ENCODE results near the gene ARHGEF4. TPM values are rescaled to one million over a fixed set of nuclear protein-coding genes. Genes with fewer than 3 reads are reported as not detected.
"Not testable (repeated sequence)": the region's sequence is repeated elsewhere in the genome, so short reads cannot be mapped to it uniquely, and the experiment has no call there.

Gene ARHGEF4
- total and polyA plus RNA-seq, 3 experiments from 2014 or later, result 0.51 to 5.3 (median 1.2) TPM

DNA sequence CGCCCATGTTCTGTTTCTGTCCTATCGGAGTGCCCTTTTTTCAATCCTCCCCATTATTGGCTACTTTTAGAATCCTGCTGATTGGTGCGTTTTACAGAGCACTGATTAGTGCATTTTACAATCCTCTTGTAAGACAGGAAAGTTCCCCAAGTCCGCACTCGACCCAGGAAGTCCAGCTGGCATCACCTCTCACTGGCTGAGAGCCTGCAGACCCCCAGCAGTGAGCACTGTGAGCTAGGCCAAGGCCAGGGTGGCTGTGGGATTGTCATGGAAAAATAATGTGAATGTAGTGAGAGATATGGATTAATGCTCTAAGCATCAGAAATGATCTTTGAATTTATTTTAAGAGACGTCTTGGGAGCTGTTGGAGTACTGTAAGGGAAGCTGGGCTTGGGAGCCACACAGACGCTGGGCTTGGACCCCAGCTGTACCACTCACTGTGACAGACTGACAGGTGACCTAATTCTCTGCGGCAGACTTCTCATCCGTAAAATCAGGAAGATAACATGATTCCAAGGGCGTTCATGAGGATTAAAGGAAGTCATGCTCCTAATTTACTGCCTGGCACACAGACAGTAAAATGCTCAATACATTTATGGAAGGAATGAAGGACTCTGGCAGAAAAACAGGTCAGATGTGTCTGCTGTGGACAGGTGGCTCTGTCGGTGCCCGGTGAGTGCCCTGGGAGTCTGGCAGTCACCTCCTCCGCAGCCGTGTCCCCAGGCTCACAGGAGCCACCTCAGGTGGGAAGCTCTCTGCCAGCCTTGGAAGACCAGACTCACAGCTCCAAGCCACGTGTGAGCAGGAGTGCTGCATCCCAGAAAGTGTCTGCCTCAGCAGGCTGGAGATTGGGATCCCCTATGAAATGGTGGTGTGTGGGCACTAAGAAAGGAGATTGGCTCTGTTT lies 151.1 kb downstream of the ARHGEF4 start:
- Histone ChIP-seq H3K27ac (ENCODE audit: low read depth, low read length) (no peak overlapping the region), H3K27me3 (ENCODE audit: insufficient read depth, low read length, poor library complexity, severe bottlenecking) (no peaks in the 10 kb centered on the region), H3K9me3 (ENCODE audit: low read length) (no peaks in the 10 kb centered on the region), H3K4me3 (ENCODE audit: low read length) (no peak overlapping the region), H3K4me1 (ENCODE audit: insufficient read depth, low read length) (no peaks in the 10 kb centered on the region), H3K36me3 (ENCODE audit: insufficient read depth, low read length) (no peaks in the 10 kb centered on the region)
- Mint-ChIP-seq H3K9me3 (no peaks in the 10 kb centered on the region), H3K4me3 (no peak overlapping the region), H3K4me1 (peaks cover 8 to 10% (median 10%) of the 10 kb centered on the region in 3 donors), H3K27me3 (no peaks in the 10 kb centered on the region), H3K36me3 (no peaks in the 10 kb centered on the region), H3K27ac (peak overlapping the region in 1 of 8 donors; percentile 17)
- no peak for DNase-seq
- POLR2A ChIA-PET, result no interaction called here
- CTCF ChIA-PET, result no interaction called here

DNA sequence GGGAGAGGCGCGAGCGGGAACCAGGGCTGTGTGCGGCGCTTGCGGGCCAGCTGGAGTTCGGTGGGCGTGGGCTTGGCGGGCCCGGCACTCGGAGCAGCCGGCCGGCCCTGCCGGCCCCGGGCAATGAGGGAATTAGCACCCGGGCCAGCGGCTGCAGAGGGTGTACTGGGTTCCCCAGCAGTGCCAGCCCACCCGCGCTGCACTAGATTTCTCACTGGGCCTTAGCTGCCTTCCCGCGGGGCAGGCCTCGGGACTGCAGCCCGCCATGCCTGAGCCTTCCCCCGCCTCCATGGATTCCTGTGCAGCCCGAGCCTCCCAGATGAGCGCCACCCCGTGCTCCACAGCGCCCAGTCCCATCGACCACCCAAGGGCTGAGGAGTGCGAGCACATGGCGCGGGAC lies 154.7 kb downstream of the ARHGEF4 start:
- H3K27ac ChIP-seq (ENCODE audit: low read depth, low read length); H3K4me3 ChIP-seq (ENCODE audit: low read length); H3K36me3 ChIP-seq (ENCODE audit: insufficient read depth, low read length); DNase-seq; H3K27ac Mint-ChIP-seq; POLR2A ChIA-PET; H3K4me1 ChIP-seq (ENCODE audit: insufficient read depth, low read length); H3K27me3 Mint-ChIP-seq; H3K9me3 Mint-ChIP-seq; CTCF ChIA-PET; H3K27me3 ChIP-seq (ENCODE audit: insufficient read depth, low read length, poor library complexity, severe bottlenecking); H3K4me3 Mint-ChIP-seq; H3K36me3 Mint-ChIP-seq; H3K4me1 Mint-ChIP-seq; H3K9me3 ChIP-seq (ENCODE audit: low read length): not testable (repeated sequence)

DNA sequence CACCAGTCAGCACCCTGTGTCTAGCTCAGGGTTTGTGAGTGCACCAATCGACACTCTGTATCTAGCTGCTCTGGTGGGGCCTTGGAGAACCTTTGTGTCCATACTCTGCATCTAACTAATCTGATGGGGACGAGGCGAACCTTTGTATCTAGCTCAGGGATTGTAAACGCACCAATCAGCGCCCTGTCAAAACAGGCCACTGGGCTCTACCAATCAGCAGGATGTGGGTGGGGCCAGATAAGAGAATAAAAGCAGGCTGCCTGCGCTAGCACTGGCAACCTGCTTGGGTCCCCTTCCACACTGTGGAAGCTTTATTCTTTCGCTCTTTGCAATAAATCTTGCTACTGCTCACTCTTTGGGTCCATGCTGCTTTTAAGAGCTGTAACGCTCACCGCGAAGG lies 155.3 kb downstream of the ARHGEF4 start:
- DNase-seq; H3K9me3 Mint-ChIP-seq; H3K36me3 ChIP-seq (ENCODE audit: insufficient read depth, low read length); POLR2A ChIA-PET; H3K27ac Mint-ChIP-seq; H3K4me3 ChIP-seq (ENCODE audit: low read length); H3K36me3 Mint-ChIP-seq; H3K4me1 ChIP-seq (ENCODE audit: insufficient read depth, low read length); H3K27me3 ChIP-seq (ENCODE audit: insufficient read depth, low read length, poor library complexity, severe bottlenecking); H3K9me3 ChIP-seq (ENCODE audit: low read length); H3K4me1 Mint-ChIP-seq; CTCF ChIA-PET; H3K27ac ChIP-seq (ENCODE audit: low read depth, low read length); H3K27me3 Mint-ChIP-seq; H3K4me3 Mint-ChIP-seq: not testable (repeated sequence)

DNA sequence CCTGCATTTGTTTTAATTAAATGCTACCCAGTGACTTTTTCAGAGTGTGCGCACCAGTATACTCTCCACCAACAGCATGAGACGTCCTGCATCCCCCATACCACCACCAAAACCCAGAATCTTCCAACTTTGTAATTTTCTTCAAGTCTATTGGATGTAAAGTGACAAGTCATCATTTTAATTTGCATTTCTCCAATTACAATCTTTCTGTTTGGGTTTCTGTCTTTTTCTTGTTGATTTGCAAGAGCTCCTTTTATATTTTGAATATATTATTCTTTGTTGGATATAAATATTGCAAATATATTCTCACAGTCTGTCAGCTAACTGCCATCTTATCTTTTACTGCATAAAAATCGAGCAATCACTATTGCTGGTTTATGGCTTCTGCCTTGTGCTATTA lies 160.0 kb downstream of the ARHGEF4 start:
- H3K4me3 ChIP-seq (ENCODE audit: low read length), result no peak overlapping the region
- Mint-ChIP-seq H3K9me3 (no peaks in the 10 kb centered on the region), H3K36me3 (no peaks in the 10 kb centered on the region), H3K4me3 (no peak overlapping the region), H3K27ac (no peak overlapping the region), H3K27me3 (peaks cover 1 to 12% of the 10 kb centered on the region in 2 donors), H3K4me1 (no peaks in the 10 kb centered on the region)
- ChIA-PET POLR2A (no interaction called here), CTCF (no interaction called here)
- H3K9me3 ChIP-seq (ENCODE audit: low read length), result no peaks in the 10 kb centered on the region
- no peak overlapping the region for H3K27ac ChIP-seq (ENCODE audit: low read depth, low read length)
- no peaks in the 10 kb centered on the region for H3K36me3 ChIP-seq (ENCODE audit: insufficient read depth, low read length)
- no peaks in the 10 kb centered on the region for H3K4me1 ChIP-seq (ENCODE audit: insufficient read depth, low read length)
- H3K27me3 ChIP-seq (ENCODE audit: insufficient read depth, low read length, poor library complexity, severe bottlenecking), result no peaks in the 10 kb centered on the region
- no peak for DNase-seq

GRCh38 chr2:130997198-130997597 lies 160.5 kb downstream of the ARHGEF4 start:
- Histone ChIP-seq H3K27me3 (ENCODE audit: insufficient read depth, low read length, poor library complexity, severe bottlenecking) (no peaks in the 10 kb centered on the region), H3K9me3 (ENCODE audit: low read length) (no peaks in the 10 kb centered on the region), H3K4me3 (ENCODE audit: low read length) (no peak overlapping the region), H3K4me1 (ENCODE audit: insufficient read depth, low read length) (no peaks in the 10 kb centered on the region), H3K27ac (ENCODE audit: low read depth, low read length) (no peak overlapping the region), H3K36me3 (ENCODE audit: insufficient read depth, low read length) (no peaks in the 10 kb centered on the region)
- Mint-ChIP-seq H3K27me3 (peaks cover 1 to 14% of the 10 kb centered on the region in 2 donors), H3K27ac (no peak overlapping the region), H3K4me3 (no peak overlapping the region), H3K9me3 (no peaks in the 10 kb centered on the region), H3K4me1 (no peaks in the 10 kb centered on the region), H3K36me3 (no peaks in the 10 kb centered on the region)
- ChIA-PET CTCF (no interaction called here), POLR2A (no interaction called here)
- DNase-seq, result no peak

GRCh38 chr2:130998561-130998960 lies 161.8 kb downstream of the ARHGEF4 start:
- Histone ChIP-seq H3K27me3 (ENCODE audit: insufficient read depth, low read length, poor library complexity, severe bottlenecking) (no peaks in the 10 kb centered on the region), H3K4me3 (ENCODE audit: low read length) (no peak overlapping the region), H3K36me3 (ENCODE audit: insufficient read depth, low read length) (no peaks in the 10 kb centered on the region), H3K27ac (ENCODE audit: low read depth, low read length) (no peak overlapping the region), H3K4me1 (ENCODE audit: insufficient read depth, low read length) (no peaks in the 10 kb centered on the region), H3K9me3 (ENCODE audit: low read length) (no peaks in the 10 kb centered on the region)
- no peaks in the 10 kb centered on the region for H3K36me3 Mint-ChIP-seq
- POLR2A ChIA-PET, result no interaction called here
- H3K4me3 Mint-ChIP-seq, result no peak overlapping the region
- H3K4me1 Mint-ChIP-seq, result no peaks in the 10 kb centered on the region
- no peaks in the 10 kb centered on the region for H3K9me3 Mint-ChIP-seq
- DNase-seq, result no peak
- CTCF ChIA-PET, result no interaction called here
- H3K27me3 Mint-ChIP-seq, result peaks cover 1 to 18% of the 10 kb centered on the region in 2 donors
- H3K27ac Mint-ChIP-seq, result no peak overlapping the region

DNA sequence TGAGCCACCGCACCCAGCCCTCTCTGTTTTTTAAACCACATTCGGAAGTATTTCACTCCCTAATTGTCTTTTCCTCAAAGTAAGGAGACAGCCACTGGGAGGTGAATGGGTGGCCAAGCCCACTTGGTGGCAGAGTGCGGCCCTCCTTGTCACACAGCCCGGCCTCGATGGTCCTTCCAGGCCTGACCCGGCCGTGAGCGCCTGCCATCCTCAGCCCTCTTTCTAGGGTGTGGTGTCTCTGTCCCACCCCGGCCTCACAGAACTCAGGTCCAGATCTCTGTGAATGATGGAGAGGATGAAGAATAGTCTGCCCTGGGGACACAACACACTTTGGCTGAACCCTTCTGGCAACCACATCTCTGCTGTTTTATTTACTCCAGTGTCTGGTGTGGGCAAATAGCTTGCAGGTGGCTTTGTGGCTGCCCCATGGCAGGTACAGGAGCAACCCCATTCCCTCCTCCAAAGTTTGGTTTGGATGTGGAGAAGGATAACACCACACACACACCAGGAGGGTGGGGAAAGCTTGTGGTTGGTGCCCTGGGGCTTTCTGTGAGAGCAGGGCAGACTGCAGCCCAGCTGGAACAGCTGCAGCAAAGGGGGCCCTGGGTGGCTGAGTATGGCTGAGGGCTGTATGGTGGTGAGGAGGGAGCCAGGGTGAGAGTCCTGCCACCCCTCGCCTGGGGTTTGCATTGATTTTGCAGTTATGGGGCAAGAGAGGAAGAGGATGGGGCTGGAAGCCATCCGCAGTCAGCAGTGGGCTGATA lies 167.9 kb downstream of the ARHGEF4 start:
- Histone ChIP-seq H3K9me3 (ENCODE audit: low read length) (no peaks in the 10 kb centered on the region), H3K4me3 (ENCODE audit: low read length) (no peak overlapping the region), H3K27me3 (ENCODE audit: insufficient read depth, low read length, poor library complexity, severe bottlenecking) (no peaks in the 10 kb centered on the region), H3K4me1 (ENCODE audit: insufficient read depth, low read length) (no peaks in the 10 kb centered on the region), H3K36me3 (ENCODE audit: insufficient read depth, low read length) (no peaks in the 10 kb centered on the region), H3K27ac (ENCODE audit: low read depth, low read length) (no peak overlapping the region)
- Mint-ChIP-seq H3K9me3 (no peaks in the 10 kb centered on the region), H3K27ac (no peak overlapping the region), H3K36me3 (no peaks in the 10 kb centered on the region), H3K4me1 (peaks cover 9 to 10% (median 10%) of the 10 kb centered on the region in 3 donors), H3K27me3 (peaks cover 1 to 14% of the 10 kb centered on the region in 2 donors), H3K4me3 (no peak overlapping the region)
- DNase-seq, result no peak
- ChIA-PET CTCF (interaction anchor here (1.4 kb wide), 1 partner anchor 10 kb away, joined by 3 read pairs; no protein-coding TSS in a partner anchor), POLR2A (no interaction called here)

GRCh38 chr2:131005216-131005935 lies 168.7 kb downstream of the ARHGEF4 start:
- Mint-ChIP-seq H3K27me3 (peaks cover 1 to 11% of the 10 kb centered on the region in 2 donors), H3K4me1 (peaks cover 16 to 18% (median 18%) of the 10 kb centered on the region in 3 donors), H3K36me3 (no peaks in the 10 kb centered on the region), H3K27ac (no peak overlapping the region), H3K9me3 (no peaks in the 10 kb centered on the region), H3K4me3 (no peak overlapping the region)
- Histone ChIP-seq H3K4me1 (ENCODE audit: insufficient read depth, low read length) (peaks cover 7% of the 10 kb centered on the region), H3K27me3 (ENCODE audit: insufficient read depth, low read length, poor library complexity, severe bottlenecking) (no peaks in the 10 kb centered on the region), H3K27ac (ENCODE audit: low read depth, low read length) (no peak overlapping the region), H3K36me3 (ENCODE audit: insufficient read depth, low read length) (no peaks in the 10 kb centered on the region), H3K9me3 (ENCODE audit: low read length) (no peaks in the 10 kb centered on the region), H3K4me3 (ENCODE audit: low read length) (no peak overlapping the region)
- DNase-seq, result no peak
- ChIA-PET CTCF (interaction anchor here (1.4 kb wide), 1 partner anchor 10 kb away, joined by 3 read pairs; no protein-coding TSS in a partner anchor), POLR2A (no interaction called here)
